ENCODE results near the gene EIF5. TPM values are rescaled to one million over a fixed set of nuclear protein-coding genes. Genes with fewer than 3 reads are reported as not detected.
A peak's percentile ranks its signal among the peaks of the same experiment; 100 is the strongest.

Gene EIF5
- total and polyA plus RNA-seq, 2 experiments from 2014 or later, result 194 to 634 TPM

GRCh38 chr14:103316721-103317121 is 17.3 kb upstream of the EIF5 start (continued):
- no peak for TF ChIP-seq ZNF462 (CRISPR knock-in tag; IDR thresholded peaks at IDR 0.05)
- TF ChIP-seq POLR2AphosphoS5 (IDR thresholded peaks at IDR 0.05; ENCODE audit: low read depth), result no peak
- no peak for TF ChIP-seq ZNF331 (CRISPR knock-in tag; IDR thresholded peaks at IDR 0.05; ENCODE audit: low read depth)
- no peak for TF ChIP-seq STAT1 (IDR thresholded peaks at IDR 0.05; ENCODE audit: unreplicated experiment)

GRCh38 chr14:103317251-103317650 is 16.8 kb upstream of the EIF5 start:
- H3K27ac ChIP-seq (ENCODE audit: low read depth), result 0 out of 2 replicates have a peak overlapping the region, but pooled peaks have one; percentile 37
- peak overlapping the region; percentile 31 for H3K27ac Mint-ChIP-seq
- TF ChIP-seq ZNF114 (CRISPR knock-in tag; IDR thresholded peaks at IDR 0.05) (no peak), ETS1 (IDR thresholded peaks at IDR 0.05) (no peak)
- no peaks in the 10 kb centered on the region for H3K9me2 ChIP-seq (ENCODE audit: insufficient read depth)
- H3K27me3 ChIP-seq (ENCODE audit: insufficient read depth), result no peaks in the 10 kb centered on the region
- peak; percentile 53 for ATAC-seq
- no peaks in the 10 kb centered on the region for H3K79me2 ChIP-seq (replicated peaks; ENCODE audit: insufficient read depth)
- no peaks in the 10 kb centered on the region for H4K20me1 ChIP-seq (replicated peaks; ENCODE audit: insufficient read depth)
- no peaks in the 10 kb centered on the region for H3K9me3 Mint-ChIP-seq
- H3K4me2 ChIP-seq, result peak overlapping the region; percentile 65
- DNase-seq (ENCODE audit: low spot score), result peak; percentile 67
- H3K36me3 ChIP-seq (ENCODE audit: insufficient read depth), result no peaks in the 10 kb centered on the region
- H3K4me1 Mint-ChIP-seq, result peaks cover 37% of the 10 kb centered on the region
- peaks cover 26% of the 10 kb centered on the region for H3K4me1 ChIP-seq (ENCODE audit: insufficient read depth)
- peak overlapping the region; percentile 95 for H2AFZ ChIP-seq
- H3K4me3 ChIP-seq, result no peak overlapping the region
- peaks cover 10% of the 10 kb centered on the region; the same call in 1 of the 2 replicates for H3F3A ChIP-seq (replicated peaks; ENCODE audit: low read depth)
- H3K36me3 Mint-ChIP-seq (ENCODE audit: low read depth), result no peaks in the 10 kb centered on the region
- H3K4me3 Mint-ChIP-seq, result peak overlapping the region; percentile 31
- H3K27me3 Mint-ChIP-seq (ENCODE audit: insufficient read depth, low read depth, poor library complexity), result peaks cover 11% of the 10 kb centered on the region
